ENCODE measurements around the gene CASR.

Gene CASR

DNA sequence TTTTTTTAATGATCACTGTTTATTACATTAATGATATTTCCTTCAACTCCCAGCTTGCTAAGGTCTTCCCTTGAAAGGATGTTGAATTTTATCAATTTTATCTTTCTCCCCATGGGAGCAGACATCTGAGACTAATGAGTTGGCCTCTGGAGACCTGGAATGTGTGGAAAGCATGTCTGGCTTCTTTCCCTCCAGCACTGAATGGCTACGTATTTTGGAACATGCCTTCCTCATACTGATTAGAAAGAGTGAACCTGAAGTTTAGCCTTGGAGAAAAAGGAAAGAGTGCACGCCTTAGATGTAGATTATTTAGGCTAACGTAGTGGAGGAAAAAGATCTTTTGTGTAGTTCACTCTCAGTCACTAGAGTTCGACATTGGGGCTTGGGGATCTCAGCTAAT lies 25.1 kb downstream of the CASR start:
- Histone ChIP-seq H3K27ac (no peak overlapping the region), H3K4me3 (no peak overlapping the region)

DNA sequence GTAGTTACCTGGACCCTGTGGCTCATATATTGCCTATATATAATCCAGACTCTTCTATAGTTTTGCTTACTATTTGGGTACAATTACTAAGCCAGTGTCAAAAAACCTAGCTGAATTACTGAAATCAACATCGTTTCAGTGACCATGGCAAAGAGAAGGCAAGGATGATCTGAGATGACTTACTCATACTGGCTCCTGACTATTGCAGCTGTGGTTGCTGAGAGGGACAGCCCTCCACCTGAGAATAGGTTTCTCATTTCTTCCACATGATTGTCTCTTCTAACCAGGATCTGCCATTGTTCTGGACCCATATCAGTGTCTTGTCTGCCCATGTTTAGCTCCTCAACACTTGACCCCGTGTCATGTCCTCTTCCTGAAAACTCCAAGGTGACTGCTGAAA lies 30.2 kb downstream of the CASR start:
- H3K27ac ChIP-seq: no peak overlapping the region

DNA sequence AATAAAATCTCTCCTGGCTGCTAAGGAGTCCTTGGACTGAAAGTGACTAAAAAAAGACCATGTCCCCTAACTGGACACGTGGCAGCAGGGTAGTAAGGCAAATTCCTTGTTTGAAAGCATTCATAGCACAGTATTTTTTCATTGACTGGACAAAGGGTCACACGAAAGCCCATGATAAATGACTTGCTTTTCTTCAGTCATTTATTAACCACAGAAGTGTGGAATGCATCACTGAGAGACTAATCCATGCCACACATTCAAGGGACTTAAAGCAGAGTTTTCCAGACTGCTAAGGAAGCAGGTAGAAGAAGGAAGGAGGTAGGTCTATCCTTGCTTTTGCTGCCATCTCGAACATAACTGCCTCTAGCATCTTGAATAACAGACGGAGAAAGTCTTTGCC lies 31.2 kb downstream of the CASR start:
- Histone ChIP-seq H3K4me3 (no peak overlapping the region), H3K27ac (no peak overlapping the region)

More for the DNA sequence above, 30.2 kb downstream of the CASR start:
- H3K4me3 ChIP-seq: no peak overlapping the region

DNA sequence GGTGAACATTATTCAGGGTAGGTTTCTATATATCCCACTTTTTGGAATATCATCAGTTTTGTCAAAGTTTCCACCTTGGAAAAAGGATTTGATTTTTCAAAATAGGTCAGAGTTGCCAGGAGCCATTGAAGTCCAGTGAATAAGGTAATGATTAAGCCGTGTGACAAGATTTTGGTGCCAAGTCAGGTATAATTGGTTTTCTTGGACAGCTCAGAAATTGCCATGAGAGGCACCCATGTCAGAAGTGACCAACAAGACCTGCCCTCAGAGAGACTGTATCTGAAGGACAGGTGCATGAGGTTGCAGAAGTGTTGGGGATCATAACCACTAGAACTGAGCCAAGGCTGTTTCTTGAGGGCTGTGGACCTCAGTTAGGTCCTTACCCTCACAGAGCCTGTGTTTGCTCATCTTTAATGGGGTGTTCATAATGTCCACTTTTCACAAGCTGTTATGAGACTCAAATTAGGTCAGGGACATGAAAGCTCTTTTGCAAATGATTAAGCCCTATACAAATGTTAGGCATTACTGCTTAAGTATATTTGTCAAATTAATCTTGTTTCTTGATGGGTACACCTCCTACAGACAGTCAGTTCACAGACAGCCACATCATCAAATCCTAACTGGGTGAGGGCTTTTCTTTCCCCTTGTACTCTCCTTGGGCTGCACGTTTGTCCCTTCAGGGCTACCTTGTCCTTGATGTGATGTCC lies 32.3 kb downstream of the CASR start:
- H3K27ac ChIP-seq: no peak overlapping the region
- H3K4me3 ChIP-seq: no peak overlapping the region

DNA sequence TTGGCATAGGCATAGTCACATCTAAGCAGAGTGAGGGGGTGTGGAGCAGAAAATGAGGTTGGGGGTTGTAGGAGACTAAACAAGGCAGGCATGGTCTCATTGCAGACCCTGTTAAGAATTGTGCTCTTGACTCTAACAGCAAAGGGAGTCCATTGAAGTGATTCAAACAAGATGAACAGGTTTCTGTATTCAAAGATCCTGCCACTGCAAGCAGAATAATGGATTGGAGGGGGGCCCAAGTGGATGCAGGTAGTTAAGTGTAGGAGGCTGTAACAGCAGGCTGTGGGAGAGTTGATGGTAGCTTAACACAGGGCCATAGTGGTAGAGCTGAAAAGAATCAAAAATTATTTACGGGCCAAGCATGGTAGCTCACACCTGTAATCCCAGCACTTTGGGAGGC lies 34.4 kb downstream of the CASR start:
- Histone ChIP-seq H3K4me3 (no peak overlapping the region), H3K27ac (no peak overlapping the region)

DNA sequence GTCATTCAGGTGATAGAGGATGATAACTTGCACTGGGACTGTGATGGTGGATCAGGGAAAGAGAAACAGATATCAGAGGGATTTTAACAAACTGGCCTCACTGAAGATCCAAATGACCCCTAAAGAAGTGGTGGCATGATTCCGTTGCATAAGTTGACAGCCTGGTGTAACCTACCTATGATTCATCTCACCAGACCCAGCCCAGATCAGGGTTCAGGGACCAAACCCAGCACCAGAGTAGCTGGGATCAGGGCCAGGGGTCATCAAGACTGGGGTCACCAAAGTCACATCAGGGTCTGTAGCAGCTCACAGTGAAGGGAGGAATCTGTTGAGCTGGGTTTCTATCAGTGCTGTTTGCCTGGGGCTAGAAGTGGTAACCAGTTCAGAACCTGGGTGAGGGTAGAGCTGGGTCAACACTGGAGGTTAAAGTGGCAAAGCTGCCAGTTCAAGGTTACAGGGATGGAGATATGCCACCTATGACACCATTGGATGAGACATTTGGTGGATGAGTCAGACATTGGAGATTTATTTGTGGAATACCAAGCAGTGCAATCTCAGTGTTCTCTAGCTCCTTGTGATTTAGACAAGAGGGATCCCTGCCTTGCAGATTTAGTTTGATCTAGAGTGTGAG lies 35.9 kb downstream of the CASR start:
- no peak overlapping the region for H3K27ac ChIP-seq
- H3K4me3 ChIP-seq: no peak overlapping the region

DNA sequence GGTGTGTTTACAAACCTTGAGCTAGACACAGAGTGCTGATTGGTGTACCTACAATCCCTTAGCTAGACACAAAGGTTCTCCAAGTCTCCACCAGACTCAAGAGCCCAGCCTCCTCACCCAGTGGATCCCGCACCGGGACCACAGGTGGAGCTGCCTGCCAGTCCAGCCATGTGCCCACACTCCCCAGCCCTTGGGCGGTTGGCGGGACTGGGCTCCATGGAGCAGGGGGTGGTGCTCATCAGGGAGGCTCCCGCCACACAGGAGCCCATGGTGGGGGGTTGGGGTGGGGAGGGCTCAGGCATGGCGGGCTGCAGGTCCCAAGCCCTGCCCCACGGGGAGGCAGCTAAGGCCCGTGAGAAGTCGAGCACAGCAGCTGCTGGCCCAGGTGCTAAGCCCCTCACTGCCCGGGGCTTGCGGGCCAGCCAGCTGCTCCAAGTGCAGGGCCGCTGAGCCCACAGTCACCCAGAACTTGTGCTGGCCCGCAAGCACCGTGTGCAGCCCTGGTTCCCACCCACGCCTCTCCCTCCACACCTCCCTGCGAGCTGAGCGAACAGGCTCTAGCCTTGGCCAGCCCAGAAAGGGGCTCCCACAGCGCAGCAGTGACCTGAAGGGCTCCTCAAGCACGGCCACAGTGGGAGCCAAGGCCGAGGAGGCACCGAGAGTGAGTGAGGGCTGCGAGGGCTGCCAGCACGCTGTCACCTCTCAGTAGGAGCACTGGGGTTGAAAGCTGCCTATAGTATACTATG lies 43.7 kb downstream of the CASR start:
- H3K4me3 ChIP-seq: no peak overlapping the region
- no peak overlapping the region for H3K27ac ChIP-seq

DNA sequence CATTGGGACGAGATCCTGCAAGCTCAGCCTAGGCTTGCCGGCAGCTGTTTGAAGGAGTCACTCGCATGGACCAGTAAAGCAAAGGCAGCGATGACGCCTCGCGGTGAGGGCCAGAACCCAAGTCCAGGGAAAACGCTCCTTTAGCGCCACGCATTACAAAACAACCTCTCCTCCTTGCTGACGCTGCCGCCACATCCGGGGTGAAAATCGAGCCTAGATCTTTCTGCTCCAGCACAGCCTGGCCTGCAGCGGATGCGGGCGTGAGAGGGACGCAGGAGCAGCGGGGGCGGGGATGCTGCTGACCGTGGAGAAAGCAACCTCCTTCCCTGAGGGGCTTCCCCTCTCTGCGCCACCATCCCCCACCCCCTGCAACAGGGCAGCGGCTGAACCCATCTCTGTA lies 46.7 kb downstream of the CASR start:
- H3K4me3 ChIP-seq: no peak overlapping the region

DNA sequence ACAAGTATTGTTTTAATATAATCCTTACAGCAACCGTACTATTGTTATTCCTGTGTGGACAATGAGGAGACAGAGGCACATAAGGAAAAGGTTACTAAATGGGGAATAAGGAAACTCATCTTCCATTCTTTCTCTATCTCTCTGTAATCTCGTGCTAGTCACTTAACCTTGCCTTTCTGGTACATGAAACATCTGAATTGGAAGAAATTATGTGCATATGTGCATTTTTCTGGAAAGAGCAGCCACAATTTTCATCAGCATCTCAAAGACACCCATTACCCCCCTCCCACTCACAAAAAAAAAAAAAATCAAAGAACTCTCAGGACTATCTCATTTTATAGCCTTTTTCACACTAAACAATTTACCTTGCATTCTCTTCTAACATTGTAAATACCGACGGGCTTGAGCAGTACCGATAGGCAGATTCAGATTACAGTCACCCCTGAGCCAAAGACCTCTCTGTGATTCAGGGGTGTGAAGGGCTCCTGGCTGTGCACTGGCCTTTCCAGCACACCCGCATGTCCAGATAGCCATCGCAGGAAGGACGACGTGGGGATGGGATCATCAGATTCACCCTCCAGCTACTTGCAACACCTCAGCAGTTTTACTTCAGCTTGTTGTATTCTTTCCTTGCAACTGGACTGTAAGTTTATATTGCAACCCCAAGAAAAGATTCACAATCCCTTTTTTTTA lies 48.1 kb downstream of the CASR start:
- H3K27ac ChIP-seq: no peak overlapping the region
- H3K4me3 ChIP-seq: no peak overlapping the region

More for the DNA sequence above, 46.7 kb downstream of the CASR start:
- no peak overlapping the region for H3K27ac ChIP-seq

DNA sequence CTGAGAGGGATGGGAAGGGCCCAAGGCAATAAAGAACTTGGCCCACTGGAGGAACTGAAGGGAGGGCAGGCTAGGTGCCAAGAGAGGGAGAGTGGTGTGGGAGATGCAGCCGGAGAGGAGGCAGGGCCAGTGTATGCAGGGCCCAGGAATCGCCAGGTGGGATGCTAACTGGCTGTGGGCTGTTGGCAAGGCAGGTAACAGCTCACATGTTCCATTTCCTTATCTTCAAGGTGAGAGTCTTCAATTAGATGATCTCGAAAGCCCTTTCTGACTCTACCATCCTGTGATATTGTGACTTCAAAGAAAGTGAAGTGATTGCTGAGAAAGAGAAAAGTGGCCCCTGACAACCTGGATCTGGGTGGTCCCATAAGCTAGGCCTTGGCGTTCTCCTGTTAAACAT lies 49.0 kb downstream of the CASR start:
- H3K4me3 ChIP-seq: no peak overlapping the region
- peak overlapping the region in 2 of 21 experiments; percentile 49 to 55 for H3K27ac ChIP-seq

DNA sequence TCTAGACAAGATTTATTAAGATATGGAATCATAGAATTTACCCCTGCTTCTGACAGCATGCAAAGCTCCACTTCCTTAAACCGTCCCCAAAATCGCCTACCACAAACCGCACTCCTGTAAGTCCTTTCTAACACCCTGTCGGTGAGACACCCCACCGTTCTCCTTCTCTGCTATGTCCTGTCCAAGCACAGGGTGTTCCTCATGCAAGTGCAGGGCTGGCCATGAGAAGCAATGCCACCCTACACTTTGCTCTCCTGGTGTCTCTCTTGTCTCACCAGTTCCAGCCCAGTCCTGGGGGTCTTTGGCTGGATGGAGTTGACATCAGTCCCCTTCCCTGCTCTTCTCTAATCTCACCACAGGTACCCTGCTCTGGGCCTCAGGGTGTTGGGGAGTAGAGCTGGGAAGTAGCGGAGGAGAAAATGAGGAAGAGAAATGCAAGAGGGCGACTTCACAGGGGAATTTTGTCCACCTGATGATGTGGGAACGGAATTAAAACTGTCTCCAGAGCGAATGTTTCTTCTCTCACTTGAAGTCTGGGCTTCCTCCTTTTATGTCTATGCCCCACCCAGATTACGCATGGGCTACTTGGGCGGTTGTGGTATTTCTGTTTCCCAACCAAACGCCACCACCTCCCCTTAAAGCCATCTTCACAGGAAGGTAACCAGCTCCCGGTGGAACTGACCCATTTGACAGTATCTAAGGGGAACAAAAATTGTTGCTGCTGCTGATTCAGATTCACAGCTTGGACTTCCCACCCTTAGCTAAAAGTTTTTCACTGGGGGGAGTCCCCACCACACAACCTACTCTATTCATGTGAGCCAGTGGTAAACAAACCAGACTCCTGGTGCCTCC lies 49.9 kb downstream of the CASR start:
- no peak overlapping the region for H3K4me3 ChIP-seq
- H3K27ac ChIP-seq: peak overlapping the region in 5 of 21 experiments; percentile 29 to 55 (median 45)

DNA sequence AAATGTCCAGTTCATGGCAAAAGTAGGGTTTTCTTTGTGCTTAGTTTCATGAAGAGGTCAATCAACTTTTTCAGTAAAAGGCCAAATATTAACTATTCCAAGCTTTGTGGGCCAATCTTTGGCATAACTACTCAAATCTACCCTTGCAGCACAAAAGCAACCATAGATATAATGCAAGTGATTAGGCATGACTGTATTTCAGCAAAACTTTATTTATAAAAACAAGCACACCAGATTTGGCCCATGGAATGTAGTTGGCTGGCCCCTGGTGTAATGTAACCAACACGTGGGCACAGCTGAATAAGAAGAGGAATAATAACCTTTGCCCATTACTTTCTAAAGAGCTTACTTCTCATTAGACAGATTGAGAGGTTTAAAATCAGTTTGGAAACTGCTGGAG lies 50.6 kb downstream of the CASR start:
- Histone ChIP-seq H3K4me3 (no peak overlapping the region), H3K27ac (no peak overlapping the region)

DNA sequence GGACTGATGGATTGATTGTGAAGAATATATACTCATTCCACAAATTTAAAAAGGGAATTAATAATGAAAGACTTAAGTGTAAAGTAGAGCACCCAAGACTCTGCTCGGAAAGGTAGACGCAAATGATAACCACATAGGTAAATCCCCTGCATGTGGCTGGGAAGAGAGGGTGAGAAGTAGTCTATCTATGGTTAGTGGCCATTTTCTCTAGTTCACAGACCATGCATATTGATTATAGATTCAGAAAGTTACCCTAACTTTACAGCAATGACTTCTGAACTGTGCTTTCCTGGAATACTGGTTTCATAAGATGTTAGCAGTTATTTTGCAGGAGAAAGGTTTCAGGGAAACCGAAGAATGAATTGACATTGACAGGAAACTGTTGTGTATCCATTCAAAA lies 51.7 kb downstream of the CASR start:
- H3K4me3 ChIP-seq: no peak overlapping the region
- no peak overlapping the region for H3K27ac ChIP-seq

DNA sequence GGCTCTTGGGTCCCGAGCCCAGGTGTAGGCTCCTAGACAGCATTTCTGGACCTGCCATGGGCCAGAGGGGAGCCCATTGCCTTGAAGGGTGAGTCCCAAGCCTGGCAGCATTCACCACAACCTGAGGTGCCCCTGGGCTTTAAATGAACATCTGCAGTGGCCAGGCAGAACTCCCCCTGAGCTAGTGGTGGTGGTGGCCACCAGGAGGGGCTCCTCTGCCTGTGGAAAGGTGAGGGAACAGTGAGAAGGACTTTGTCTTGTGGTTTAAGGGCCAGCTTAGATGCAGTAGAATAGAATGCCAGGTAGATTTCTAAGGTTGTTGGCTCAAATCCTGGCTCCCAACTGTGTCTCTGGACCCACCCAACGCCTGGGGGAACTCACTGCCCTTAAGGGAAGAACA lies 55.6 kb downstream of the CASR start:
- H3K27ac ChIP-seq: no peak overlapping the region

DNA sequence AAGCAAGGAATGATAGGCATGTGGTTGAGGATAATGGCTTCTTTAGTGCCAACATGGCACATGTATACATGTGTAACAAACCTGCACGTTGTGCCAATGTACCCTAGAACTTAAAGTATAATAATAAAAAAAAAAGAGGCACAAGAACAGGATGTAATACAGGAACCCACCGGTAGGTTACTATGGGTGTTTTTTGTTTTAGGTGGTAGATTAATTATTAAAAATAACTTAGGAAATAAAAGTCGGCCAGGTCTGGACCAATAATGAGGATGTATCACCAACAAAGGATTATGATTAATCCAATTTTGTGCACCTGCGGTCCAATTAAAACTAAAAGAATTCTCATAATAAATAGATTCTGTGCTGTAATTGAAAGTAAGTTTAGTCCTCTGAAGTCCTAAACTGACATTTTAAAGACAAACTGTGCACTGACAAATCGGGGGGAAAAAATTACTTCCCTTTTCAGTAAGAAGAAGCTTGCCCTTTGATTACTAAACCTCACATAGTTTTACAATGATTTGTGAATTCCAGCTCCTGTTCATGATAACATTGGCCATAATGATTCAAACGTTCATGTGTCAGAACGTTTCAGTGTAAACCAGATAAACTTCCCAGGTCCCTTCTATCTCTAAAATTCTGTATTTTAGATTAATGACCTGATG lies 62.2 kb downstream of the CASR start:
- H3K27ac ChIP-seq: peak overlapping the region in 6 of 21 experiments; percentile 12 to 56 (median 22)

More for the DNA sequence above, 55.6 kb downstream of the CASR start:
- no peak overlapping the region for H3K4me3 ChIP-seq

DNA sequence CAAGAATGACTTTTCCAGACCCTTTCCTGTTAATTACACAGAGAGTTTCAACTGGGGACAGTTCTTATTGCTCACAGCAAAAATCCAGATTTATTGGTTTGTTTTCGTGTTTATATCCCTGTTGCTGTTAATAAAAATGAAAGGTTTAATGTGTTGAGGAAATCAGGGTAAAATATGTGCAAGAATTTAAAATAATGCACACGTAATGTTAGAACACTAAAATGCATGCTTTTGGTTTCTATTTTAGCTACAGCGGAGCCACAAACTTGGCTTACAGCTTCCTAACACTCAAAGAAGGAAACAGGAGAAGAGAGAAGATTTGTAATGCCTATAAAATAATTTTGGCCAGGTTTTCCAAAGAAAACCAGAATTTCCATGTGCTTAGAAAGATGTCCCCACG lies 62.7 kb downstream of the CASR start:
- peak overlapping the region in 6 of 21 experiments; percentile 12 to 56 (median 22) for H3K27ac ChIP-seq
- H3K4me3 ChIP-seq: peak overlapping the region in 1 of 7 experiments; percentile 8

More for the DNA sequence above, 62.2 kb downstream of the CASR start:
- H3K4me3 ChIP-seq: peak overlapping the region in 1 of 7 experiments; percentile 8

DNA sequence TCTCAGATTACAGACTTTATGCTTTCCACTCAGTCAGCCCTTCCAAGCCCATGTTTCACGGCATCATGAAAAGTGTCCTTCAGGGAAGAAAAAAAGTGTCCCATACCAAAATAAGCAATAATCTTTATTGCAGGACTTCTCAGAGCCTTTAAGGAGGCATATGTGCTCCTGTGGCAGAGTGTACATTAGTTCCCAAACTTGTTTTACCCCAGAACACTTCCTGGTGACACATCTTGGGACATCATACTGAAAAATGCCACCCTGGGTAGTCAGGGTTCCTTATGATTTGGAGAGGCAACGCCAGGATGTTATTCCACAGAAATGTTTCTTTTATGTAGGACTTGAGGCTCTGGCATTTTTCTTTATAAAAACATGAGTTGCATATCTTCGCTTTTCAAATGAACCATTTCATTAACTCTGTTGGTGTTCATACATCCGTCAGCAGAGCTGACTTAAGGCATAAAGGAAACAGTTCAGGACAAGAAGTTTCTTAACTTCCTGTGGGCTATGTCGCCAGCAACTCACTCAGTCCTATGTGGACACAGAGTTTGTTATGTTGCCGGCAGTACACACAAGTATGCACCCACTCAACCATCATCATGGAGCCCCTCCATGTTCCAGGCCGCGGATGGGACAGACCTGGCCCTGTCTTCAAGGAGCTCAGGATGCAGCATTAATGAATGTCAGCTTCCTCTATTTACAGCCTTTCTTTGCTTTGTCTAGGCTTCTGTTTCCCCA lies 63.8 kb downstream of the CASR start:
- H3K27ac ChIP-seq: peak overlapping the region in 2 of 21 experiments; percentile 42 to 56

DNA sequence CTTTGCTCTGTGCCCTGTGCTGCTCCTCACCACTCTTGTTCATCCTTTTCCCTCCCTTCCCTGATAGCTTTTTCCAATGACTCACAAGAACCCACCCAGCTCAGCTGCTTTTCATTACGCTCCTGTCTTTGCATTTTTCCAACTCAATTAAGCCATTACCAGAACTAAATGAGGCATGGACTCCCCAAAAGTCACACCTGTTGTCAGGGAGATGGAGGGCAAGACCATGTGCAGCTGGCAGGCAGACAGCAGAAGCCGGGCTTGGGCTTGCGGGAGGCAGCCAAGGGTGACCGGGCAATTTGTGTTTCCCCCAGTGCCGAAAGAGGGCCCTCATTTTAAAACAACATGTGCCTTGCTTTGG lies 64.3 kb downstream of the CASR start:
- Histone ChIP-seq H3K27ac (peak overlapping the region in 2 of 21 experiments; percentile 42 to 56), H3K4me3 (no peak overlapping the region)

More for the DNA sequence above, 63.8 kb downstream of the CASR start:
- no peak overlapping the region for H3K4me3 ChIP-seq

All from skin epidermis (tissue), 12 donors.